ENCODE results near the gene NUDC. TPM values are rescaled to one million over a fixed set of nuclear protein-coding genes. Genes with fewer than 3 reads are reported as not detected.

Gene NUDC
- total and polyA plus RNA-seq, 3 experiments from 2014 or later = 122 to 168 (median 167) TPM

DNA sequence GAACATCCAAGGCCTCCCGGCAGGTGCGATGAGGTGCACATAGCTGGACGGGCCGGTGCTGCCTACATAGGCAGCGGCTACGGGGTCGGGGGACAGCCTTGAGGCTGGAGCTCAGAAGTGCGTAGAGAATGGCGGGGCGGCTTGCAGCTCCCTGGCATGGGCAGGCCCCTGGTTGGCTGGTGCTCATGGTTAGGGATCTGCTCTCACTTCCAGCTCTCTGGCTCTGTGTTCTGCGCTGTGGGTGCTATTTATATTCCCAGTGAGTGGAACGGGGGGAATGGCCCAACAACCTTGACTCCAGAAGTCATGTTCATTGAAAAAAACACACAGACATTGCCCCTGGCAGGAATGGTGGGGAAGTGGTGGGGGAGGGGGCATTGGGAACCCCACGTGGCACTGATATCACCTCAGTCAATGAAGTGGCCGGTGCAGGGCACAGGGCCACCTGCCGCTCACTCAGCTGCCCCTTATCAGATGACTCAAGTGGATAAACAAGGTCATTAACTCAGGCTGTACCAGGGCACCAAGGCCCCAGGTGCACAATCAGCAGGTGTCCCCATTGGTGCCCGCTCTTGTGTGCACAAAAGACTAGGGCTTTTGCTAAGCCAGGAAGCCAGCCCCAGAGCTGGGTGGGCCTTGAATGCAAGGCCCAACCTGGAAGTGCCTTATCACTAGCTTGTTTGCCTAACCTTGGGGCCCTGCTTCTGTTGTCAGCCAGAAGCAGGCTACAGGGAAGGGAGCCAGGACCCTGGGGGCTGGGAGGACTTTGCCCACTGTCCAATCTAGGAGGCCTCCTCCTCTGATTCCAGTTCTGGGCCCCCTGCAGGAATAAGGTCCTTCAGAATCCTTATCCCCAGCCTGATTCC lies 7.6 kb upstream of the NUDC start, which contains the start of gene NR0B2:
TSS of gene NR0B2 (minus strand) at position 222 of the 866 bp plus-strand sequence. CDS start at position 187, 35 bp downstream.
- no peak within 1 kb of the TSS for H3K27ac Mint-ChIP-seq
- H3K36me3 ChIP-seq (ENCODE audit: insufficient read depth, low read length) = no peaks in the 10 kb centered on the region
- no peak within 1 kb of the TSS for H3K4me3 ChIP-seq (ENCODE audit: low read length)
- CTCF ChIA-PET = interaction anchor here (1.4 kb wide), 1 partner anchor 13 kb away, joined by 4 read pairs; the partner anchor contains the start of gene GPATCH3
- H3K27ac ChIP-seq (ENCODE audit: low read depth, low read length) = peak within 1 kb of the TSS; percentile 47
- peak within 1 kb of the TSS in 1 of 7 donors; percentile 20 for H3K4me3 Mint-ChIP-seq
- H3K9me3 Mint-ChIP-seq = no peaks in the 10 kb centered on the region
- H3K27me3 Mint-ChIP-seq = peaks cover 3 to 8% of the 10 kb centered on the region in 2 donors
- no peak for DNase-seq
- H3K4me1 ChIP-seq (ENCODE audit: insufficient read depth, low read length) = no peaks in the 10 kb centered on the region
- H3K9me3 ChIP-seq (ENCODE audit: low read length) = no peaks in the 10 kb centered on the region
- no peaks in the 10 kb centered on the region for H3K36me3 Mint-ChIP-seq
- H3K4me1 Mint-ChIP-seq = no peaks in the 10 kb centered on the region
- POLR2A ChIA-PET = no interaction called here
- H3K27me3 ChIP-seq (ENCODE audit: insufficient read depth, low read length, poor library complexity, severe bottlenecking) = no peaks in the 10 kb centered on the region

DNA sequence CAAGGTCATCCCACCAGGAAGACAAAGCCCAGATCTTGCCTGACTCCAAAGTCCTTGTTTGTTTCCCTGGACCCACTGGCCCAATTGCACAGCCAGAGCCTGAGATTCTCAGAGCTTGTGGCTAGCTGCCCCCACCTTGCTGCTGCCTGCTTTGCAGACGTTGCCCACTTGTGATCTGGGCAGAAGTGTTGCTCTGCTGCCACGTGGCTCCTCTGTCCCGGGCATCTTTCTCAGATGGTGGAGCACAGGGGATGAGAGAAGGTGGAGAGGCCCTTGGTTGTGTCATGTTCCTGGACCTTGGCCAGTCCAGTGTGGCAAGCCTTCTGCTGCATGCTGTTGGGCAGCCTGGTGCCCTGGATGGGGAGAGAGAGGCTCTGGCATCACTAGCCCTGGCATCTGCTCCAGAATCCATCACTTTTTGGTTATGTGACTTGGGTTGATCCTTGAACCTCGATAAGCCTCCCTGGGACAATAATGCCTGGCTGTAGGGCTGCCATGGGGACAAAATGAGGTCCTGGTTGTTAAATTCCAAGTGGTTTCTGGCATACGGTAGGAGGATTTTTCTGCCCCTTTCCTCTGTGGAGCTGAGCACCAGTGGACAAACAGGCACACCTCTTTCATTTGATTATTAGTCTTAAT lies 6.2 kb upstream of the NUDC start:
- Mint-ChIP-seq H3K27ac (peak overlapping the region in 1 of 8 donors; percentile 64), H3K27me3 (peaks cover 3% of the 10 kb centered on the region in 2 donors), H3K4me3 (no peak overlapping the region), H3K36me3 (no peaks in the 10 kb centered on the region), H3K4me1 (peaks cover under 1 to 6% (median 4%) of the 10 kb centered on the region in 3 donors), H3K9me3 (no peaks in the 10 kb centered on the region)
- DNase-seq = no peak
- H3K9me3 ChIP-seq (ENCODE audit: low read length) = no peaks in the 10 kb centered on the region
- no peak overlapping the region for H3K4me3 ChIP-seq (ENCODE audit: low read length)
- H3K36me3 ChIP-seq (ENCODE audit: insufficient read depth, low read length) = no peaks in the 10 kb centered on the region
- no peaks in the 10 kb centered on the region for H3K4me1 ChIP-seq (ENCODE audit: insufficient read depth, low read length)
- POLR2A ChIA-PET = no interaction called here
- no peaks in the 10 kb centered on the region for H3K27me3 ChIP-seq (ENCODE audit: insufficient read depth, low read length, poor library complexity, severe bottlenecking)
- H3K27ac ChIP-seq (ENCODE audit: low read depth, low read length) = no peak overlapping the region
- CTCF ChIA-PET = no interaction called here

DNA sequence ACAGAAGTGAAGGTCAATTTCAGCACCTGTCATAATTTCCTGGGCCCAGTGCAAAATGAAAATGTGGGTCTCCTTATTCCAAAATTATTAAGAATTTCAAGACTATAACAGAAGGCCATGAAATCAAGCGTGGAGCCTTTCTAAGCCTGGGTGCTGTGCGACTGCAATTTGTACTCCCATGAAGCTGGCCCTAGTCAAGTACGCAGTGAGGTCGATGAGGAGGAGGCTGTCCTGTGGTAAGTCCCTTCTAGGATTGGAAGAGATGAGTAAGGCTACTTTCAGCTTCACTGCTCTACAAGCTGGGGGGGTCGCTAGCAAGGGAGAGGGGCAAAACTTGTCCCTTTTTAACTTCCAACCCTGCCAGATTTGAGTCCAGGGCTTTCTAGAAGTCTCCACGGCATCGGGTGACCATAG lies 410 bp upstream of the NUDC start:
- no peak for DNase-seq
- Histone ChIP-seq H3K27me3 (ENCODE audit: insufficient read depth, low read length, poor library complexity, severe bottlenecking) (no peaks in the 10 kb centered on the region), H3K9me3 (ENCODE audit: low read length) (no peaks in the 10 kb centered on the region), H3K4me1 (ENCODE audit: insufficient read depth, low read length) (peaks cover 22% of the 10 kb centered on the region), H3K27ac (ENCODE audit: low read depth, low read length) (peak overlapping the region; percentile 84), H3K36me3 (ENCODE audit: insufficient read depth, low read length) (peaks cover 8% of the 10 kb centered on the region), H3K4me3 (ENCODE audit: low read length) (peak overlapping the region; percentile 77)
- Mint-ChIP-seq H3K27me3 (peaks cover 0 to 1% of the 10 kb centered on the region in 2 donors), H3K4me1 (peaks cover 26 to 42% (median 38%) of the 10 kb centered on the region in 3 donors), H3K36me3 (peaks cover 0 to 30% (median 0%) of the 10 kb centered on the region in 3 donors), H3K27ac (peak overlapping the region; percentile 87 to 98 (median 95)), H3K9me3 (no peaks in the 10 kb centered on the region), H3K4me3 (peak overlapping the region; percentile 87 to 97 (median 93))
- CTCF ChIA-PET = interaction anchor here (1.2 kb wide), 2 partner anchors 8 to 31 kb away, joined by 3 read pairs; partner anchors contain the start of gene GPN2
- POLR2A ChIA-PET = interaction anchor here (0.5 to 1.9 kb wide), 4 partner anchors 20 to 847 kb away, joined by 3 to 6 read pairs (median 5); partner anchors contain the start of genes GPATCH3 and GPN2

DNA sequence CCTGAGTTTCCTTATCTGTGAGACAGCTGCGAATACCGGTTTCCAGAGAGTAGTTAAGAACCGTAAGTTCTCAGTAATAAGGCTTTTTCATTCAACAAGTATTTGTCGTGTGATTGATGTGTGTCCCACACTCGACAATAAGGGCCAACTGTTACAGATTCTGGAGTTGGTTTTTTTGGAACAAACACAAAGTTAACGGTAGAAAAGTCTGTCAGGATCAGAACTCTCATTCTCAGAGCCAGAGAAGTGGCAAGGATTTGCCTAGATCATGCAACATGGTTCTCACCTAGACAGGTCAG lies 837 bp downstream of the NUDC start:
- Mint-ChIP-seq H3K27ac (peak overlapping the region; percentile 87 to 98 (median 95)), H3K36me3 (peaks cover 4 to 40% (median 4%) of the 10 kb centered on the region in 3 donors), H3K27me3 (peaks cover 0 to 1% of the 10 kb centered on the region in 2 donors), H3K4me3 (peak overlapping the region; percentile 87 to 97 (median 93)), H3K4me1 (peaks cover 29 to 50% (median 45%) of the 10 kb centered on the region in 3 donors), H3K9me3 (no peaks in the 10 kb centered on the region)
- no peaks in the 10 kb centered on the region for H3K27me3 ChIP-seq (ENCODE audit: insufficient read depth, low read length, poor library complexity, severe bottlenecking)
- no peak for DNase-seq
- peak overlapping the region; percentile 84 for H3K27ac ChIP-seq (ENCODE audit: low read depth, low read length)
- H3K36me3 ChIP-seq (ENCODE audit: insufficient read depth, low read length) = peaks cover 16% of the 10 kb centered on the region
- H3K4me1 ChIP-seq (ENCODE audit: insufficient read depth, low read length) = peaks cover 22% of the 10 kb centered on the region
- CTCF ChIA-PET = no interaction called here
- POLR2A ChIA-PET = interaction anchor here (1.9 kb wide), 1 partner anchor 89 kb away, joined by 6 read pairs; no protein-coding TSS in a partner anchor
- no peaks in the 10 kb centered on the region for H3K9me3 ChIP-seq (ENCODE audit: low read length)
- peak overlapping the region; percentile 77 for H3K4me3 ChIP-seq (ENCODE audit: low read length)

DNA sequence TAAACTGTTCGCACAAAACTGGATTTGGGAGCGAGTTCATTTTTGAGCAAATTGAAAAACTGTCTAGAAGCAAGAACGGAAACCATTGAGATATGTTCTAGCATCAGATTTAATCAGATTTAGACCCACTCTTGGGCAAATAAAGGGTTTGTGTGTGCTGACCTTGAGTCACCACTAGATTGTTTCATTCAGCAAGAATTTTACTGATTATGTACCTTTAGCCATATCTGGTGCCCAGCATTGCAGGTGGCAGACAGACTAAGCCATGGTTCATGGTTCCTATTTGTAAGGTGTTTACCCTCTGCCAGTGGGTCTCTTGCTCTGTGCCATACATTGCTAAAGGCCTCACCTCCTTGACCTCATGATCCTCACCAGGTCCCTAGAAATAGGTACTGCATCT lies 1.4 kb downstream of the NUDC start:
- ChIA-PET POLR2A (no interaction called here), CTCF (no interaction called here)
- H3K27me3 ChIP-seq (ENCODE audit: insufficient read depth, low read length, poor library complexity, severe bottlenecking) = no peaks in the 10 kb centered on the region
- Mint-ChIP-seq H3K27ac (peak overlapping the region; percentile 74 to 98 (median 94)), H3K27me3 (peaks cover 0 to 1% of the 10 kb centered on the region in 2 donors), H3K4me3 (peak overlapping the region; percentile 87 to 97 (median 93)), H3K9me3 (no peaks in the 10 kb centered on the region), H3K36me3 (peaks cover 4 to 45% (median 4%) of the 10 kb centered on the region in 3 donors), H3K4me1 (peaks cover 31 to 52% (median 45%) of the 10 kb centered on the region in 3 donors)
- no peaks in the 10 kb centered on the region for H3K9me3 ChIP-seq (ENCODE audit: low read length)
- H3K4me1 ChIP-seq (ENCODE audit: insufficient read depth, low read length) = peaks cover 22% of the 10 kb centered on the region
- H3K36me3 ChIP-seq (ENCODE audit: insufficient read depth, low read length) = peaks cover 16% of the 10 kb centered on the region
- DNase-seq = no peak
- H3K27ac ChIP-seq (ENCODE audit: low read depth, low read length) = no peak overlapping the region
- peak overlapping the region; percentile 77 for H3K4me3 ChIP-seq (ENCODE audit: low read length)

DNA sequence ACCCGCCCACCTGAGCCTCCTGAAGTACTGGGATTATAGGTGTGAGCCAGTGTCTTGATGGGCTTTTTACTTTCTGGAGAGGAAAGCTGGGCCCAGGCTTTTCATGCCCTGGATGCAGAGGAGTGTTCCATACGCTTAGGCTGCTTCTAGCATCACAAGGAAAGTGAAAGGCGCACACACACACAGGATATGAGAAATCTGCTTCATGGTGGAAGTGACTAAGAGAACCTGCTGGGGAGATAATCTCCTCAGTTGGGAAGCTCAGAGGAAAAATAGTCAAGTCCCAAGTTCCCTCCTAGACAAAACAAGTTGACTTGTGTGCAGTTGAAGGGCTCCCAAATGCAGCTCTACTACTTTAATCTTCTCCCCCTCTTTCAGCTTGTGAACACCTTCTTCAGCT lies 2.2 kb downstream of the NUDC start:
- H3K27me3 Mint-ChIP-seq = peaks cover 0 to 1% of the 10 kb centered on the region in 2 donors
- H3K4me1 Mint-ChIP-seq = peaks cover 33 to 53% (median 49%) of the 10 kb centered on the region in 3 donors
- H3K27ac Mint-ChIP-seq = peak overlapping the region in 3 of 8 donors; percentile 43 to 95 (median 87)
- Histone ChIP-seq H3K4me3 (ENCODE audit: low read length) (no peak overlapping the region), H3K27ac (ENCODE audit: low read depth, low read length) (no peak overlapping the region), H3K27me3 (ENCODE audit: insufficient read depth, low read length, poor library complexity, severe bottlenecking) (no peaks in the 10 kb centered on the region), H3K9me3 (ENCODE audit: low read length) (no peaks in the 10 kb centered on the region), H3K4me1 (ENCODE audit: insufficient read depth, low read length) (peaks cover 22% of the 10 kb centered on the region), H3K36me3 (ENCODE audit: insufficient read depth, low read length) (peaks cover 21% of the 10 kb centered on the region)
- ChIA-PET POLR2A (no interaction called here), CTCF (interaction anchor here (1.1 kb wide), 1 partner anchor 16 kb away, joined by 3 read pairs; no protein-coding TSS in a partner anchor)
- no peaks in the 10 kb centered on the region for H3K9me3 Mint-ChIP-seq
- DNase-seq = no peak
- peaks cover 4 to 53% (median 6%) of the 10 kb centered on the region in 3 donors for H3K36me3 Mint-ChIP-seq
- peak overlapping the region in 5 of 7 donors; percentile 41 to 94 (median 93) for H3K4me3 Mint-ChIP-seq

DNA sequence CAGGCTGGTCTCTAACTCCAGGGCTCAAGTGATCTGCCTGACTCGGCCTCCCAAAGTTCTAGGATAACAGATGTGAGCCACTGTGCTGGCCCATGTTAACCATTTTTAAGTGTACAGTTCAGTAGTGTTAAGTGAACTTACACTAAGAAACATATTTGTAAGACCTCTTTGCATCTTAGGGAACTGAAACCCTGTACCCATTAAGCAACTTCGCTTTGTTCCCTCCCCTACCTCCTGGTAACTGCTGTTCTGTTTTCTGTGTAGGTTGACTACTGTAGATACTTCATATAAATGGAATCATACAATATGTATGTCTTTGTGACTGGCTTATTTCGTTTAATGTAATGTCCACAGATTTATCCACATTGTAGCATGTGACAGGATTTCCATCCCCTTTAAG lies 11.0 kb downstream of the NUDC start:
- peaks cover 14% of the 10 kb centered on the region for H3K36me3 ChIP-seq (ENCODE audit: insufficient read depth, low read length)
- CTCF ChIA-PET = no interaction called here
- no peak for DNase-seq
- Mint-ChIP-seq H3K4me3 (no peak overlapping the region), H3K27ac (peak overlapping the region in 2 of 8 donors; percentile 65 to 72), H3K4me1 (peaks cover 7 to 10% (median 10%) of the 10 kb centered on the region in 3 donors), H3K9me3 (no peaks in the 10 kb centered on the region), H3K36me3 (peaks cover 0 to 59% (median 10%) of the 10 kb centered on the region in 3 donors), H3K27me3 (no peaks in the 10 kb centered on the region)
- H3K4me1 ChIP-seq (ENCODE audit: insufficient read depth, low read length) = no peaks in the 10 kb centered on the region
- POLR2A ChIA-PET = no interaction called here
- no peaks in the 10 kb centered on the region for H3K27me3 ChIP-seq (ENCODE audit: insufficient read depth, low read length, poor library complexity, severe bottlenecking)
- H3K27ac ChIP-seq (ENCODE audit: low read depth, low read length) = no peak overlapping the region
- H3K9me3 ChIP-seq (ENCODE audit: low read length) = no peaks in the 10 kb centered on the region
- H3K4me3 ChIP-seq (ENCODE audit: low read length) = no peak overlapping the region

All from CD8-positive, alpha-beta memory T cell (primary cell).